ENCODE results near the gene SKOR1.

Gene SKOR1

DNA sequence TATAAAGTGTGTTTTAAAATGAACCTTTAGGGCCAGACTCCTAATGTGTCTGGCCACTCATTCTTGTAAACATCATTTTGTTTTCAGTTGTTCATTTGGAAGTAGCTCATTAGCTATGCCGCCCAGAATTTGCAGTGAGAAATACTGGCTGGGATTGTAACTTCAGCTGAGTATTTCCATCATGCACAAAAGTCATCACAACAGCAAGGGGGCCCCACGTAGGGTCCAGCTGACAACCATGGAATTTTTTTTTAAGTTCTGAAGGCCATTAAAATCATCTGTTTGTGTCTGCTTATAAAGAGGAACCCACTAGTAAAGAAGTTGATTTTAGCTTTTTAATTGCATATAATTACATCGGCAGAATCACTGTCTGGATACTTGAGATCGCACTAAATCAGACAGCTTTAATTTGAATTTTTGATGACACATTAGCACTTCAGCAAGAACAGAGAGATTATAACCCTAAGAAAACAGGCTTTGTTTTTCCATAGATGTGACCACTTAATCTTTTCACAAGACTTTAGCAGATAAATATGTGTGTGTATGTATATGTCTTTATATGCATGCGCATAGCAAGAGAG is 46.3 kb upstream of the SKOR1 start:
- DNase-seq = no peak
- TF ChIP-seq, protein P1, sequence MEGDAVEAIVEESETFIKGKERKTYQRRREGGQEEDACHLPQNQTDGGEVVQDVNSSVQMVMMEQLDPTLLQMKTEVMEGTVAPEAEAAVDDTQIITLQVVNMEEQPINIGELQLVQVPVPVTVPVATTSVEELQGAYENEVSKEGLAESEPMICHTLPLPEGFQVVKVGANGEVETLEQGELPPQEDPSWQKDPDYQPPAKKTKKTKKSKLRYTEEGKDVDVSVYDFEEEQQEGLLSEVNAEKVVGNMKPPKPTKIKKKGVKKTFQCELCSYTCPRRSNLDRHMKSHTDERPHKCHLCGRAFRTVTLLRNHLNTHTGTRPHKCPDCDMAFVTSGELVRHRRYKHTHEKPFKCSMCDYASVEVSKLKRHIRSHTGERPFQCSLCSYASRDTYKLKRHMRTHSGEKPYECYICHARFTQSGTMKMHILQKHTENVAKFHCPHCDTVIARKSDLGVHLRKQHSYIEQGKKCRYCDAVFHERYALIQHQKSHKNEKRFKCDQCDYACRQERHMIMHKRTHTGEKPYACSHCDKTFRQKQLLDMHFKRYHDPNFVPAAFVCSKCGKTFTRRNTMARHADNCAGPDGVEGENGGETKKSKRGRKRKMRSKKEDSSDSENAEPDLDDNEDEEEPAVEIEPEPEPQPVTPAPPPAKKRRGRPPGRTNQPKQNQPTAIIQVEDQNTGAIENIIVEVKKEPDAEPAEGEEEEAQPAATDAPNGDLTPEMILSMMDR (IDR thresholded peaks at IDR 0.05; ENCODE audit: low read depth, low read length) = no peak
- H3K4me3 ChIP-seq (ENCODE audit: low read depth, low read length) = no peak overlapping the region
- no peaks in the 10 kb centered on the region for H3K27me3 ChIP-seq (ENCODE audit: insufficient read depth, low read depth, severe bottlenecking)
- no peak overlapping the region for H3K27ac ChIP-seq
- H3K9me3 ChIP-seq (ENCODE audit: severe bottlenecking) = no peaks in the 10 kb centered on the region
- no peaks in the 10 kb centered on the region for H3K36me3 ChIP-seq

DNA sequence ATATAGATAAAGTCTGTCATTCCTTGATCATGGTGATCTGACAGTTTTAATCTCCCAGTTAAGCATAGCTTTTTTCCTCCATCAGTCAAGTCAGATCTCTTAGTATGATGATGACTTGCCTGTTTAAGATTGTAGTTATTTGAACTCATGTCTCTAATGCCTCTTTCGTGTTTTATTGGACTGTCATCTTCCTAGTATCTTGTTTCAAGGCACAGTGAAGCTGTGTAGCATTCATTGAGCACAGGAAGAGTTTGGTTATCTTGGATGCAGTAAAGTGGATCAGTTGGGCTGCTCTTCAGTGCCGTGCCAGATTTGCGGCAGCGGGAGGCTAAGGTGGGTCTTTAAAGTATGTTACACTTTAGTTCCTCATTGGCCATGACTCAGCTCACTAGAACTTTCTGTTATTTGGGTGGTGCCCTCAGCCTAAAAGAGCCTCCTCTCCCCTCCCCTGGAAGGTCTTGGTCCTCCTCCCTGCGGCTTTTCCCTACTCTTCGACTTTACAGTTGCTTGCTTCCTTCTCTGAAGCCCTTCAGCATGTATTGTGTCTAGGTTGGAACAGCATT is 45.7 kb upstream of the SKOR1 start:
- Histone ChIP-seq H3K4me3 (ENCODE audit: low read depth, low read length) (no peak overlapping the region), H3K27me3 (ENCODE audit: insufficient read depth, low read depth, severe bottlenecking) (no peaks in the 10 kb centered on the region), H3K9me3 (ENCODE audit: severe bottlenecking) (no peaks in the 10 kb centered on the region), H3K27ac (no peak overlapping the region), H3K36me3 (no peaks in the 10 kb centered on the region)
- no peak for DNase-seq
- TF ChIP-seq, protein P1 (IDR thresholded peaks at IDR 0.05; ENCODE audit: low read depth, low read length) = no peak

DNA sequence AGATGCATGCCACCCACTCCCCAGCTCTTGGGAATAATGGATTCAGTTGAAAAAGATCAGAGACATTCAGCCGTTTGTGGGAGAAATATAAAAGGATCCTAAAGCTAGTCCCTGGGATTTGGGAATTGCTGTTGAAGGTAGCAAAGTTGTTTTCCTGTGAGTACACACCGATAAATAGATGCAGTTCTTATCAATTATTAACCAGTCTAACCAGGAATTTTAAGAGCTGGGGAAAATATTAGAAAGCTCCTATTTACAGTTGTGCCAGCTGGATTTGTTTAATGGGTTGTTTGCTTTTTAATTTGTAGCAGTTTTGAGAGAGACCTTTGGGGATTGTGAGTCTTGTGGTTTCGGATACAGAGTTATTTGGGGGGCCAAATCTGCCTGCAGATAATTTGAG is 44.2 kb upstream of the SKOR1 start:
- no peaks in the 10 kb centered on the region for H3K36me3 ChIP-seq
- no peaks in the 10 kb centered on the region for H3K27me3 ChIP-seq (ENCODE audit: insufficient read depth, low read depth, severe bottlenecking)
- H3K4me3 ChIP-seq (ENCODE audit: low read depth, low read length) = no peak overlapping the region
- no peaks in the 10 kb centered on the region for H3K9me3 ChIP-seq (ENCODE audit: severe bottlenecking)
- TF ChIP-seq, protein P1 (IDR thresholded peaks at IDR 0.05; ENCODE audit: low read depth, low read length) = no peak
- DNase-seq = no peak
- H3K27ac ChIP-seq = no peak overlapping the region

DNA sequence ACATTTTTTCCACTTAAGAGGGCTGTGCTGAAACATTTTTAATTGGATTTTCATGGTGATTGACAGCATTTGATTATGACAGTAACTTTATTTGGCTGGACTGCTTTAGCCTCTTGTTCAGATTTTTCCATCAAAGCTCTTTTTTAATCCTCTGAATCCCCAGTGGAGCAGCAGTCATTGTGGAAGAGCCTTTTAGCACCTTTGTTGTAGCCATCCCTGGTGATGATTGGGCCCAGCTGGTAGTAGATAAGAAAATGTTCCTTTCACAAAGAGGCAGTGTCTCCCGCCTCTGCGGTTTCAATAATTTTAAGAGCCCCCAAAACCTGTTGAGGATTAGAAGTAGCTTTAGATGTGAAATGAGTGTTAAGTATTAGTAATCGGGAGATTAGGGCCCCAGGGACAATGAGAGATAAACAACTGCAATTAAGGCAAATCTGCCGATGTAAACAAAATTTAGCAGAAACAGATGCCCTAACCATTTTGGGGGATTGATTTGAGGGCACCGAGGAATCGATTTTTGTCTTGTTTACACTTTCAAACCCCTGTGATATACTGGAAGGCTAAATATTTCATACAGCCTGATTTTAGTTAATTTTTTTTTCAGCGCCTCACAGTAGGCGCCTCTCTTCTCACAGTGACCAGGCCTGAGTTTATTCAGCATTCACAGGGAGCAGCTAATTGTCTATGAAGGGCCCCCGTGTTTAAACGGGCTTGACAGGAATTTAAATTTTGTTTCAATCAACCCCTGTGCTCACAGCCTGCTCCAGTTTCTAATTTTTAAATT is 43.2 kb upstream of the SKOR1 start:
- peak overlapping the region; percentile 42 for H3K27ac ChIP-seq
- TF ChIP-seq, protein P1 (IDR thresholded peaks at IDR 0.05; ENCODE audit: low read depth, low read length) = no peak

DNA sequence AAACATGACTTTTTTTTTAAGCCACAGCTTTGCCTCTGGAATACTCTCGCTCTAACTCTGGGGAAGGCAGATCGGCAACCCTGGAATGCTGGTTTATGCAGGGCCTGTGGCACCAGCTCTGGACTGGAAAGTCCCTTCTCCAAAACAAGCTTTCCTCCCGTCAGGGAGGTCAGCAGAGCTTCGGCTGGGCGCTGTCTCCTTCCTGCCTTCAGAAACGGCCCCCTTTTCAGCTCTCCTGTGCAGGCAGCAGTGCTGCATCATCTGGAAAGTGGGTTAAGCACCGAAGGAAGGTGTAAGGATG is 42.7 kb upstream of the SKOR1 start:
- Histone ChIP-seq H3K36me3 (no peaks in the 10 kb centered on the region), H3K27me3 (ENCODE audit: insufficient read depth, low read depth, severe bottlenecking) (no peaks in the 10 kb centered on the region), H3K4me3 (ENCODE audit: low read depth, low read length) (no peak overlapping the region), H3K27ac (peak overlapping the region; percentile 42; the same call in 1 of the 2 replicates), H3K9me3 (ENCODE audit: severe bottlenecking) (no peaks in the 10 kb centered on the region)
- TF ChIP-seq, protein P1 (IDR thresholded peaks at IDR 0.05; ENCODE audit: low read depth, low read length) = no peak
- DNase-seq = no peak

More for the DNA sequence above, 43.2 kb upstream of the SKOR1 start:
- H3K27me3 ChIP-seq (ENCODE audit: insufficient read depth, low read depth, severe bottlenecking) = no peaks in the 10 kb centered on the region
- peak; percentile 67 for DNase-seq
- H3K4me3 ChIP-seq (ENCODE audit: low read depth, low read length) = no peak overlapping the region
- H3K36me3 ChIP-seq = no peaks in the 10 kb centered on the region
- H3K9me3 ChIP-seq (ENCODE audit: severe bottlenecking) = no peaks in the 10 kb centered on the region
